ENCODE results near the gene CRYBB1.

Gene CRYBB1

GRCh38 chr22:26617271-26618199 lies at the start of gene CRYBB1:
CRYBB1 (minus strand) TSS chr22:26618027; CDS start chr22:26616319, 1,708 bp downstream.
- DNase-seq (ENCODE audit: low read depth) = no peak

- DNase-seq (ENCODE audit: low read depth) = no peak
These were observed 49.3 kb upstream of the CRYBB1 start for GRCh38 chr22:26667140-26667539.

- DNase-seq (ENCODE audit: low read depth) = no peak
These were observed 48.0 kb upstream of the CRYBB1 start for GRCh38 chr22:26665813-26666231.

GRCh38 chr22:26663374-26663923 lies 45.6 kb upstream of the CRYBB1 start:
- no peak for DNase-seq (ENCODE audit: low read depth)

- DNase-seq (ENCODE audit: low read depth) = no peak
These were observed 44.3 kb upstream of the CRYBB1 start for GRCh38 chr22:26662160-26662559.

GRCh38 chr22:26660961-26661578 lies 43.2 kb upstream of the CRYBB1 start:
- DNase-seq (ENCODE audit: low read depth) = no peak

DNA sequence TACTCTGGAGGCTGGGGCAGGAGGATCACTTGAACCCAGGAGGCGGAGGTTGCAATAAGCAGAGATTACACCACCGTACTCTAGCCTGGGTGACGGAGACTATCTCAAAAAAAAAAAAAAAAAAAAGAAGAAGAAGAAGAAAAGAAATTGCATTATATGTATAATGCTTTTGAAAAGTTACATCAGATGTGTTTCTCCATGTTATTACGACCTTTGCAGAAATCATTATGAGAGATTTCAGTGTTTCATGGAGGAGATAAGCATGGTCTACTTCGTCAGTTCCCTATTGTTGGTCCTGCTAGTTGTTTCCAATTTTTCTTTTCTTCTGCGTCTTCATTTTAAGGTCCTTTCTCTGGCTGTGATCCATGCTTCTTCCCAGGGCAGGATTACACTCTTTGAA lies 42.5 kb upstream of the CRYBB1 start:
- DNase-seq (ENCODE audit: low read depth) = no peak

DNA sequence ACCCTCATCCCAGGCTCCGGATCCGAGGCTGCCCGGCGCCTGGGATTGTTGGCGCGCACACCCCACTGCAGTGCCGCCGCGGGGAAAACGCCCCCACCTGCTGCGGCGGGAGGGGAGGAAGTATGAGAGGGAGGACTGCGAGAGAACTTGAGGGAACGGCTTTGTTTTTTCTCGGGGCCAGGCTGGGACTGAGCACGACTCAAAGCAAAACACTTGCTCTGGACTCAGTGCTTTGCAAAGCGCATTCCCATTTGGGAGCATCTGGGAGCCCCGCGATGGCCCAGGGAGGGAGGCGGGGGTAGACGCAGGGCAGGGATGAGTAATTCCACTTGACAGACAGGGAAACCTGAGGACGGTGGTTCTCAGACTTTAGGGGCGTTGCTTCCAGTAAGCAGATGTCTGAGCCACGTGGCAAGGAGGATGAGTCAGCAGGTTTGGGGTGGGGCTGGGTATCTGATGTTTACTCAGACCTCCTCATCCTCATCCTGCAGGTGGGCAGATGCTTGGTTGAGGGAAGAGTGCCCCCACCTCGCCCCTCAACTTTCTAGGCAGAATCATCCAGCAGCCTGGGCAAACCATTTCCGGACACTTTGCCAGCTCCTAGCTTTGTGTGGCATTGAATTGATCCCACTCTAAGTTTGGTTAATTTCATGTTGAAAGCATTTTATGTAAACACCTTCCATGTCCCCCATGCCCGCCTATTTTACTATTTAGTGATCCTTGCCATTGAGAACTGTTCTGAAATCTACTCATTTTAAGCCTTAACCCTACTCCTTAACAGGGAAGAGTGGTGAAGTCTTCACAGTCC lies 41.0 kb upstream of the CRYBB1 start:
- DNase-seq (ENCODE audit: low read depth) = peak; percentile 67

DNA sequence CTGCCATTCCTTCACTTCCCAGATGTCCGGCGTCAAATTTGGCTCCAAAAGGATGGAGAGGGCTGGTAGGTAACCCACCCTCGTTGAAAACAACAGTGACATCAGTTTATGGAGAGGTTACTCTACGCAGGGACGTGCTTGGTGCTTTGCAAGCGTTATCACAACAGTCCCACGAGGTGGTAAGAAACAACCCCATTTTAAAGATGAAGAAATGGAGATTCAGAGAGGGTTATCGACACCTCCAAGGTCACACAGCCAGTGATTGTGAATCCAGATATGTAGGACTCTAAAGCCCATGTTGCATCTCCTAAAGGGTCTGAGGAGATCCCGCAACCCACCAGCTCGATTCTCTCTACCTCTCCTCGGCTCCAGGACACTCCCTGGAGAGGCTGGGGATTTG lies 40.3 kb upstream of the CRYBB1 start:
- no peak for DNase-seq (ENCODE audit: low read depth)

- no peak for DNase-seq (ENCODE audit: low read depth)
These were observed 39.3 kb upstream of the CRYBB1 start, which contains the start of gene MIAT for GRCh38 chr22:26656891-26657851. MIAT (plus strand) TSS chr22:26657588.

GRCh38 chr22:26651815-26652214 lies 34.0 kb upstream of the CRYBB1 start:
- DNase-seq (ENCODE audit: low read depth) = no peak

- DNase-seq (ENCODE audit: low read depth) = no peak
These were observed 33.0 kb upstream of the CRYBB1 start for GRCh38 chr22:26650722-26651421.

DNA sequence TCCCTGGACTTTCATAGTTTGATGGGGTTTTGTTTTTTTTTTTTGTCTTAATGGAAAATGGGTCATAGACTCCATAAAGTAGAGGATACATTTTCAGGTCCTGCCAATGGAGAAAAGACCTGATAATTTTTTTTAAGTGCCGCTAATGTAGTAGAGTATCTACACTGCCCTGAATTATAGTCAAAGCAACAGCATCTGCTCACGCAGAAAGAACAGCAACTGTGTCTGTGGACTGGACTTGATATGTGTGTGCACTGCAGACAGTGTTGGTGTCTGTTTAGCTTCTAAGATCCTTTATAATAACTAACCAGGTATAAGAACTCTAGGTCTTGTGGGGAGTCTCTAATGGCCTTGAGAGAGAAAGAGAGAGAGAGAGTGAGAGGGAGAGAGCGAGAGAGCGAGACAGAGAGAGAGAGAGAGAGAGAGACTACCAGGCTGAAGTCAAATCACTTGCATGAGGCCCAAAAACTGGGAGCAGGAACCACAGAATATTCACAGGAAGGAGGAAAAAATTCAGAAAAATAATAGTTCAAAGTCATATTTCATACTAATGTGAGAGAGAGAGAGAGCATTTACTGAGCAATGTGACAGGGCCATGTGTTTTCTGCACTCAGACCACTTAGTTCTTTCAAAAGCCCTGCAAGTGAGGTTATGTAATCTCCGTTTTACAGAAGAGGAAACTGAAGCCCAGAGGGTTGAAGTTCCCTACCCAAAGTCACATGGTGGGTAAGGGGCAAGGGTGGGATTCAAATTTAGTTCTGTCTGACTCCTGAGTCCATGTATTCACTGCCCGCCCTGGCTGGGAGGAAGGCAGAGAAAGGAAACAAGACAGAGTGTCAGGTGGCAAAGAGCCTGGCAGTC lies 30.9 kb upstream of the CRYBB1 start:
- DNase-seq (ENCODE audit: low read depth) = no peak

GRCh38 chr22:26648011-26648497 lies 30.2 kb upstream of the CRYBB1 start:
- DNase-seq (ENCODE audit: low read depth) = no peak

- no peak for DNase-seq (ENCODE audit: low read depth)
These were observed 28.3 kb upstream of the CRYBB1 start for GRCh38 chr22:26646158-26646557.

DNA sequence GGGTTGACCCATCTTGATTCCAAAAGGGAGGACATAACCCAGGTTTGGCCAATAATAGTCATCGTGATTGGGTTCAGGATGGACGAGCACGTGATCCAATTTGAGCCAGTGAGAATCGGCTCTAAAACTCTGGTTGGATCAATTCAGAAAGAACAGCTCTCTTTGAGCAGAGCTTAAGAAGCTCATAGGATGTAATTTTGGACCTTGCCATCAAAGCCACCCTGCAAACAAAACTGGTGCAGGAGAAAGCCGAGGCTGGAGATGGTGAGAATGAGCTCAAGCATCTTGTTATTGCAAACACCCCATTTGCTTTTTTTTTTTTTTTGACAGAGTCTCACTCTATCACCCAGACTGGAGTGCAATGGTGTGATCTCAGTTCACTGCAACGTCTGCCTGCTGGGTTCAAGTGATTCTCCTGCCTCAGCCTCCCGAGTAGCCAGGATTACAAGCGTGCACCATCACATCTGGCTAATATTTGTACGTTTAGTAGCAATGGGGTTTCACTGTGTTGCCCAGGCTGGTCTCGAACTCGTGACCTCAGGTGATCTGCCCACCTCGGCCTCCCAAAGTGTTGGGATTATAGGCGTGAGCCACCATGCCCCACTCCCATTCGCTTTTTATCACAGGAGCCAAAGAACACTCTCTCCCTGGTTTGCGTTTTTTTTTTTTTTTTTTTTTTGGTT lies 25.7 kb upstream of the CRYBB1 start:
- no peak for DNase-seq (ENCODE audit: low read depth)

DNA sequence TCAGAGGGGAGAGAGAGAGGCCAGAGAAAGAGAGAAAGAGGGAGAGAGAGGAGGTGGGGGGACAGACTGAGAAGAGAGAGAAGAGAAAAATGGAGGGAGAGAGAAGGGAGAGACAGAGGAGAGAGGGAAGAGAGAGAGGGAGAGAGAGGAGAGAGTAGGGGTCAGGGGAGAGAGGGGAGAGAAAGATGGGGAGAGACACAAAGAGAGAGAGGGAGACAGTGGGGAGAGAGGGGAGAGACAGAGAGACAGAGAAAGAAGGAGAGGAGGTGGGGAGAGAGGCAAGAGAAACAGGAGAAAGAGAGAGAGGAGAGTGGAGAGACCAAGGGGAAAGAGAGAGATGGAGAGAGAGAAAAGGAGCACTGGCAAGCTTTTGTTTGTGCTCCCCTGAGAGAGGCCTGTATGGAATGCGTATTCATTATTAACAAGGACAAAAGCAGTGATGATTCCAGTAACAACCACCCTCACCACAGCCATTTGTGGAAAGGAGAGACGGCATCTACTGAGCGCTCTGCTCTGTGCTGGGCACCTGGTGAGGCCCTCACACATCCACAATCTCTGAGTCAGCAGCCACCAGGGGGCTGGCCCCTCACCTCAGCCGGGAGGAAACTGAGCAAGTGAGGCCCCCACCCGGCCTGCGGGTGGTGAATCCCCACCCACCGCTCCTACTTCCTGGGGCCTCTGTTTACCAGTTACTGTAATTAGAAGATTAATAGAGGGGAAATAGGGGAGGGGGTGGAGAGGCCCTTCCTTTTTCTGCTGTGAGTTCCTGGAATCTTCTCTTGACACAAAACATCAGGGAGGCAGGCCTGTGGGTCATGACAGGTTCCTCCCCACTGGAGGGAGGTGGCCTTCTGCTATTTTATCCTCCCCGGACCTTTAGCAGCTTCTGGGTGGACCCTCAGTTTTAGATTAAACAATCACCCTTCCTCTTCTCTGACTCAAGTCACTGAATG lies 24.9 kb upstream of the CRYBB1 start:
- peak; percentile 90 for DNase-seq (ENCODE audit: low read depth)

All from CMK (cell line).